Measurements from ENCODE around the gene SLC35E3. TPM values are rescaled to one million over a fixed set of nuclear protein-coding genes. Genes with fewer than 3 reads are reported as not detected.
"Not testable (repeated sequence)": the region's sequence is repeated elsewhere in the genome, so short reads cannot be mapped to it uniquely, and the experiment has no call there.

SLC35E3 gene
- total RNA-seq, 1 donor = 7.0 TPM

DNA sequence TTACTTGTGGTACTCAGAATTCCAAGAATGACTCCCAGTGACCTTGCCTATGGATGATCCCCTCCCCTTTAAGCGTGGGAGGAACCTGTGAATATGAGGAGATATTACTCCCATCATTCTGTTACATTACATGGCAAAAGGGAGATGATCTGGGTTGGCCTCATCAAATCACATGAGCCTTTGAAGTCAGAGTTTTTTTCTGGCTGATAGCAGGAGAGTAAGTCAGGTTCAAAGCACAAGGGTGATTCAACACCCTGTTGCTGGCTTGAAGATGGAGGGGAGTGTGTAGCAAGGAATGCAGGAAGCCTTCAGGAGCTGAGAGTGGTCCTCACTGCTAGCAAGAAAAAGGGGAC, 52.9 kb downstream of the SLC35E3 start:
- DNase-seq (ENCODE audit: low read depth) = no peak
- no peak overlapping the region for H3K4me3 ChIP-seq (ENCODE audit: low read depth, low read length)
- TF ChIP-seq, protein P1, sequence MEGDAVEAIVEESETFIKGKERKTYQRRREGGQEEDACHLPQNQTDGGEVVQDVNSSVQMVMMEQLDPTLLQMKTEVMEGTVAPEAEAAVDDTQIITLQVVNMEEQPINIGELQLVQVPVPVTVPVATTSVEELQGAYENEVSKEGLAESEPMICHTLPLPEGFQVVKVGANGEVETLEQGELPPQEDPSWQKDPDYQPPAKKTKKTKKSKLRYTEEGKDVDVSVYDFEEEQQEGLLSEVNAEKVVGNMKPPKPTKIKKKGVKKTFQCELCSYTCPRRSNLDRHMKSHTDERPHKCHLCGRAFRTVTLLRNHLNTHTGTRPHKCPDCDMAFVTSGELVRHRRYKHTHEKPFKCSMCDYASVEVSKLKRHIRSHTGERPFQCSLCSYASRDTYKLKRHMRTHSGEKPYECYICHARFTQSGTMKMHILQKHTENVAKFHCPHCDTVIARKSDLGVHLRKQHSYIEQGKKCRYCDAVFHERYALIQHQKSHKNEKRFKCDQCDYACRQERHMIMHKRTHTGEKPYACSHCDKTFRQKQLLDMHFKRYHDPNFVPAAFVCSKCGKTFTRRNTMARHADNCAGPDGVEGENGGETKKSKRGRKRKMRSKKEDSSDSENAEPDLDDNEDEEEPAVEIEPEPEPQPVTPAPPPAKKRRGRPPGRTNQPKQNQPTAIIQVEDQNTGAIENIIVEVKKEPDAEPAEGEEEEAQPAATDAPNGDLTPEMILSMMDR (IDR thresholded peaks at IDR 0.05; ENCODE audit: insufficient read depth, low read length) = no peak

DNA sequence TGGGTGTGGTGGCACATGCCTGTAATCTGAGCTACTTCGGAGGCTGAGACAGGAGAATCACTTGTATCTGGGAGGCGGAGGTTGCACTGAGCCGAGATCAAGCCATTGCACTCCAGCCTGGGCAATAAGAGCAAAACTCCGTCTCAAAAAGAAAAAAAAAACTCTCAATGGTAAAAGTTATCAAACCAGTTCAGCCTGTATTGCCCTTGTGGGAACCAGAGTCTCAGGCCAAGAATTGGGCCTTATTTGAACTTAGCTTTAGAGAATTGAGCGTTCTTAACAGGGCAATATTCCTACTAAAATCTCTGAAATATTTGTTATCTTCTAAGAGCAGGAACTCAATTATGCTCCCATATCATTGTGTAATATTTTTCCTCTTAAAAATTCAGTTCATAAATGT, 54.3 kb downstream of the SLC35E3 start:
- TF ChIP-seq, protein P1 (IDR thresholded peaks at IDR 0.05; ENCODE audit: insufficient read depth, low read length) = no peak
- no peak overlapping the region for H3K4me3 ChIP-seq (ENCODE audit: low read depth, low read length)
- DNase-seq (ENCODE audit: low read depth) = no peak

DNA sequence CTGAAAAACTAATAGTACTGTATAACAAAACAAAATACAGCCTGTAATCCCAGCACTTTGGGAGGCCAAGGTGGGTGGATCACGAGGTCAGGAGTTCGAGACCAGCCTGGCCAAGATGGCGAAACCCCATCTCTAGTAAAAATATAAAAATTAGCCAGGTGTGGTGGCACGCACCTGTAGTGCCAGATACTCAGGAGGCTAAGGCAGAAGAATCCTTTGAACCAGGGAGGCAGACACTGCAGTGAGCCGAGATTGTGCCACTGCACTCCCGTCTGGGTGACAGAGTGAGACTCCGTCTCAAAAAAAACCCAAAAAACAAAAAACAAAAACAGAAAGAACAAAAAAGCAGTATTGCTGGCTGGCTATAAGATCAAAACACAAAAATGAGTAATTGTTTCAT, 55.1 kb downstream of the SLC35E3 start:
- H3K4me3 ChIP-seq (ENCODE audit: low read depth, low read length); DNase-seq (ENCODE audit: low read depth): not testable (repeated sequence)

DNA sequence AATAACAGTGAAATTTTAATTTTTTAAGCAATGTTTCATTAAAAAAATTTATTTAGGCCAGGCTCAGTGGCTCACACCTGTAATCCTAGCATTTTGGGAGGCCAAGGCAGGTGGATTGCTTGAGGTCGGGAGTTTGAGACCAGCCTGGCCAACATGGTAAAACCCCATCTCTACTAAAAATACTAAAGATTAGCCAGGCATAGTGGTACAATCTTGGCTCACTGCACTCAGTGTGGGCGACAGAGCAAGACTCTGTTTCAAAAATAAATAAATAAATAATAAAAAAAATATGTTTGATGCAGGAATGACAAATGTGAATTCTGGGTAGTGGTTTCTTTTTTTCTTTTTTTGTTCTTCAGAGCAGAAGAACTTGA, 56.4 kb downstream of the SLC35E3 start:
- not testable (repeated sequence) for H3K4me3 ChIP-seq (ENCODE audit: low read depth, low read length); DNase-seq (ENCODE audit: low read depth)

DNA sequence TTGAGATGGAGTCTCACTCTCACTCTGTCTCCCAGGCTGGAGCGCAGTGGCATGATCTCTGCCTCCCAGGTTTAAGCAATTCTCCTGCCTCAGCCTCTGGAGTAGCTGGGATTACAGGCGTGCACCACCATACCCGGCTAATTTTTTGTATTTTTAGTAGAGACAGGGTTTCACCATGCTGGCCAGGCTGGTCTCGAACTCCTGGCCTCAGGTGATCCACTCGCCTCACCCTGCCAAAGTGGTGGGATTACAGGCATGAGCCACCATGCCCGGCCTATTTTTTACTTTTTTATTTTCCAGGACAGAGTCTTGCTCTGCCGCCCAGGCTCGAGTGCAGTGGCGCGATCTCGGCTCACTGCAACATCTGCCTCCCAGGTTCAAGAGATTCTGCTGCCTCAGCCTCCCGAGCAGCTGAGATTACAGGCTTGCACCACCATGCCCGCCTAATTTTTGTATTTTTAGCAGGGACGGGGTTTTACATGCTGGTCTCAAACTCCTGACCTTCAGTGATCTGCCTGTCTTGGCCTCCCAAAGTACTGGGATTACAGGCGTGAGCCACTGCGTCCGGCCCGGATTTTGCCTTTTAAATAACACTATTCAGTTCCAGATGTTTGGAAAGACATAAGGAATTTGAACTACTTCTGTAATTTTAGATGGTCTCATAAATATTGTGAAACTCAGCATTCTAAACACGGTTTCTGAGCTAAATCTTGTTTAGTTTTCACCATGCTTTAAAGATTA, 57.1 kb downstream of the SLC35E3 start:
- DNase-seq (ENCODE audit: low read depth); H3K4me3 ChIP-seq (ENCODE audit: low read depth, low read length): not testable (repeated sequence)

DNA sequence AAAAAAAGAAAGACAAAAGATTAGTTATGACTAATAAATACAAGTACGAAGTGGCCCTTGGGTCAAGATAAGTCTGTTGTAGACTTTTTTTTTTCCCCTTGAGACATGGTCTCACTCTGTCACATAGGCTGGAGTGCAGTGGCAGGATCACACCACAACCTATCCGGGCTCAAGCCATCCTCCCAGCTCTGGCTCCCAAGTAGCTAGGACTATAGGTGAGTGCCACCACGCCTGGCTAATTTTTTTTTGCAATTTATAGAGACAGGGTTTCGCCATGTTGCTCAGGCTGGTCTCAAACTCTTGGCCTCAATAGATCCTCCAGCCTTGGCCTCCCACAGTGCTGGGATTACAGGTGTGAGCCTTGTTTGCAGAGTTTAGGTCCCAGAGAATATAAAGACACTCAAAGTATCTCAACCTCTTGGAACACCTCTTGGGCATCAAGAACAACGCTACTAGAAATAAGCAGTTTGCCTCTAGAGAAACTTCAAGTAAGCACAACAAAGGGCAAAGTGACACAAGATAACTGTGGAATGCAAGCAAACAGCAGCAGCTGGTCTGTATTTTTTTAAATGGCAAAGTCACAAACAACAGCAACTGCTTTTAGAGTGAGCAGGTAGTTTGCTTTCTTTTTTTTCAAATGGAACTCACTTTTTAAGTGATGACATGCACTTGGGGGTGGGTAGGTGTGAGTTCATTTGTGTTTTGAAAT, 58.1 kb downstream of the SLC35E3 start:
- no peak for DNase-seq (ENCODE audit: low read depth)
- TF ChIP-seq, protein P1 (IDR thresholded peaks at IDR 0.05; ENCODE audit: insufficient read depth, low read length) = no peak
- H3K4me3 ChIP-seq (ENCODE audit: low read depth, low read length) = no peak overlapping the region

DNA sequence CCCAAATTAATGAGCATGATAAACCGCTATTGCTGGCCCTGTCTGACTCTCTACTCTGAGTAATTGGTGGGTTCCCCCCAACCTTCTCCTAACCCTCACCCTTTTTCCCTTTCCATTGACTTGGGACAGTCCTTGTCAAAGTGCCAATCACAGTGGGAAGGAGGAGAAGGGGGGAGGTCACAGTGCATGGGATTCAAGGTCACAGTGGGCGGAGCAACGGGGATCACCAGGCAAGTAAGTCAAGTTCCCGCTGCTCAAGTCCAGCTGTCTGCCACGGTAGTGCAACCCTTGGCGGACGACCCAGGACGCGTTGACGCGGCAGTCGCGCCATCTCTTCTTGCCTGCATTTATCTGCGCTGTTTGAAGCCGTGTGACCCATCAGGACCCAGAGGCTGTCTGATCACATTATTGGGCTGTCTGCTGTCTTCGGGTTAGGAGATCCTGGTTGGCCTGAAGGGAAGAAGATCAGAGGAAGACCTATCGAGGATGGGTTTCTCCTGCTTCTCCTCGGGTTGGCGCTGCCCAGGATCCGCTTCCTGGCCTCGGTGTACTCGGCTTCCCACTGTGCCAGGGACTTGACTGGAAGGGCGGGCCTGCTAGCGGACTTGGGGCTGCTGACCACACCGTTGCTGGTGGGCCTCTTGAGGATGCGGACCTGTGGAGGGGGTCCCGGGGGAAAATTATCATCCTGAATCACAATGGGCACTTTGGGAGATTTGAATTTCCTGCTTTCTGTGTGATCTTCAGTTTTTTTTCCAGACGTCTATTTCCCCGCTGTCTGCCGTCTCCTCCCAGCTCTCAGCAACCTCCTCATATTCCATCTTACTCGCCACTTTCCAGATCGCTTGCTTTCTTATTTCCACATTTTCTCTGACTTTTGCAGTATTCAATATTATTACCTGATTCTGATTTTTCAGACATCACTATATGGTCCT, 58.9 kb downstream of the SLC35E3 start:
- H3K4me3 ChIP-seq (ENCODE audit: low read depth, low read length) = no peak overlapping the region
- TF ChIP-seq, protein P1 (IDR thresholded peaks at IDR 0.05; ENCODE audit: insufficient read depth, low read length) = no peak
- DNase-seq (ENCODE audit: low read depth) = no peak

DNA sequence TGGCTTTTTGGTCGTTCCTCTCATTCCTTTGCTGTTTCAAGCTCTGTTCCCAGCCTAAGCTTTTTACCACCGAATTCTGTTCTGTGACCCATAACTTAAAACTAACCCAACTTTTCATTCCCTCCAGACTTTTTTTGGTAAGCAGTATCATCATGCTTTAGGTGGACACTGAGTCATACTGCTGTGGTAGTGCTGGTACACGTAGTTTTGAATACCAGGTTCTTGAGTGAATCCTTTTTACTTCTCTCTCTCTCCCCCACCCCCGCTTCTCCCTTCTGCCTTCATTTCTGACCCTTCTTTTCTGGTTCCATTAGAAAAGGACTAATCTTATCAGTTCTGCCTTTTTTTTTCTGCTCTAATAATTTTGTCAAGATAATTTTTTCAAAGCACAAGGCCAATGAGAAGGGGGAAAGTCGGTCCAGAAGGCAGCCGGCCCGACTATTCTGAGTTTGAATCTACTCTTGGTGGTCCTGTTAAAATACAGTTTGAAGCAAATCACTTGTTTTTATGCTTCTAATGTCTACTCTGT, 59.7 kb downstream of the SLC35E3 start:
- no peak overlapping the region for H3K4me3 ChIP-seq (ENCODE audit: low read depth, low read length)
- TF ChIP-seq, protein P1 (IDR thresholded peaks at IDR 0.05; ENCODE audit: insufficient read depth, low read length) = no peak
- DNase-seq (ENCODE audit: low read depth) = no peak
